AG04450 (cell line): ENCODE data around the gene YWHAB. TPM values are rescaled to one million over a fixed set of nuclear protein-coding genes. Genes with fewer than 3 reads are reported as not detected.

Source experiments
- CTCF ChIA-PET: fragments of 300-600, 350-600 bp; formaldehyde crosslinking; extraction: SDS; loops from one replicate; lab custom pipeline; 2022; ENCODE audit warnings: antibody characterized with exemption, inconsistent platforms; lab: Charles Lee
- POLR2A ChIA-PET: fragments of 350-600 bp; formaldehyde crosslinking; extraction: SDS; loops from one replicate; lab custom pipeline; 2021; ENCODE audit warnings: antibody characterized with exemption, inconsistent platforms; lab: Yijun Ruan, JAX
- DNase-seq: peaks from one replicate; pipeline ENCODE4 v3.0.0-alpha.2; 2011; ENCODE audit warnings: low read depth, low spot score
- H3K27ac ChIP-seq: one replicate; pipeline ENCODE4 v1.5.1; 2012; ENCODE audit warnings: low read depth, low read length, control low read depth
- H3K27me3 ChIP-seq: one replicate; pipeline ENCODE4 v1.6.0; 2012; ENCODE audit warnings: low read length; ENCODE audit not compliant: control insufficient read depth, insufficient read depth
- H3K4me3 ChIP-seq: 2 replicates; pipeline ENCODE4 v1.5.1; 2011; ENCODE audit warnings: mild to moderate bottlenecking, low read depth, low read length, control low read depth
- H3K9me3 ChIP-seq: 2 replicates; pipeline ENCODE4 v1.5.1; 2012; ENCODE audit warnings: low read length; ENCODE audit not compliant: control insufficient read depth, insufficient read depth
- CTCF ChIP-seq: IDR thresholded peaks from 2 replicates; pipeline ENCODE4 v1.5.1; 2011; ENCODE audit warnings: low read depth, low read length, control low read depth, inconsistent platforms
- polyA plus RNA-seq: library from polyadenylated mRNA; depleted of rRNA; stranded (reverse); fragments of >200 nt; gene quantifications from 2 replicates; pipeline ENCODE4 v1.2.3, GENCODE V29; 2011

YWHAB gene
- polyA plus RNA-seq, 1 experiment: 178 TPM

- no peak for TF ChIP-seq CTCF
- H3K27ac ChIP-seq: no peak overlapping the region
- no peaks in the 10 kb centered on the region for H3K9me3 ChIP-seq
- ChIA-PET POLR2A (interaction anchor here (0.6 to 1.0 kb wide), 2 partner anchors 14 to 67 kb away, joined by 4 to 10 read pairs; partner anchors contain the start of gene TOMM34), CTCF (interaction anchor here (0.8 to 1.1 kb wide), 2 partner anchors 344 to 346 kb away, joined by 3 read pairs; no protein-coding TSS in a partner anchor)
- no peaks in the 10 kb centered on the region for H3K27me3 ChIP-seq
- no peak for DNase-seq
- no peak overlapping the region for H3K4me3 ChIP-seq
These were observed 60.9 kb downstream of the YWHAB start for GRCh38 chr20:44946271-44946852.

GRCh38 chr20:44948107-44948506 is 62.6 kb downstream of the YWHAB start:
- ChIA-PET POLR2A (no interaction called here), CTCF (interaction anchor here (0.7 to 1.7 kb wide), 2 partner anchors 10 to 344 kb away, joined by 3 to 5 read pairs; no protein-coding TSS in a partner anchor)
- no peaks in the 10 kb centered on the region for H3K9me3 ChIP-seq
- no peak for TF ChIP-seq CTCF
- H3K4me3 ChIP-seq: no peak overlapping the region
- no peak overlapping the region for H3K27ac ChIP-seq
- H3K27me3 ChIP-seq: no peaks in the 10 kb centered on the region
- no peak for DNase-seq

- no peak overlapping the region for H3K4me3 ChIP-seq
- no peak for TF ChIP-seq CTCF
- H3K27me3 ChIP-seq: no peaks in the 10 kb centered on the region
- POLR2A ChIA-PET: no interaction called here
- no peak for DNase-seq
- CTCF ChIA-PET: interaction anchor here (0.7 to 1.7 kb wide), 3 partner anchors 10 to 343 kb away, joined by 3 to 5 read pairs (median 5); no protein-coding TSS in a partner anchor
- no peaks in the 10 kb centered on the region for H3K9me3 ChIP-seq
- no peak overlapping the region for H3K27ac ChIP-seq
These were observed 63.0 kb downstream of the YWHAB start for GRCh38 chr20:44948513-44948912.

- Histone ChIP-seq H3K27me3 (no peaks in the 10 kb centered on the region), H3K4me3 (no peak overlapping the region), H3K27ac (no peak overlapping the region), H3K9me3 (no peaks in the 10 kb centered on the region)
- no peak for TF ChIP-seq CTCF
- POLR2A ChIA-PET: no interaction called here
- no peak for DNase-seq
- CTCF ChIA-PET: no interaction called here
These were observed 64.9 kb downstream of the YWHAB start for GRCh38 chr20:44950368-44950767.

GRCh38 chr20:44952731-44953130 is 67.2 kb downstream of the YWHAB start:
- H3K27me3 ChIP-seq: no peaks in the 10 kb centered on the region
- ChIA-PET CTCF (interaction anchor here (1.0 to 1.9 kb wide), 2 partner anchors 8 to 338 kb away, joined by 3 to 6 read pairs; no protein-coding TSS in a partner anchor), POLR2A (interaction anchor here (0.6 kb wide), 1 partner anchor 410 kb away, joined by 3 read pairs; no protein-coding TSS in a partner anchor)
- TF ChIP-seq CTCF: no peak
- H3K27ac ChIP-seq: no peak overlapping the region
- no peaks in the 10 kb centered on the region for H3K9me3 ChIP-seq
- H3K4me3 ChIP-seq: no peak overlapping the region
- no peak for DNase-seq
